ENCODE results near the gene CTRL.

CTRL gene

DNA sequence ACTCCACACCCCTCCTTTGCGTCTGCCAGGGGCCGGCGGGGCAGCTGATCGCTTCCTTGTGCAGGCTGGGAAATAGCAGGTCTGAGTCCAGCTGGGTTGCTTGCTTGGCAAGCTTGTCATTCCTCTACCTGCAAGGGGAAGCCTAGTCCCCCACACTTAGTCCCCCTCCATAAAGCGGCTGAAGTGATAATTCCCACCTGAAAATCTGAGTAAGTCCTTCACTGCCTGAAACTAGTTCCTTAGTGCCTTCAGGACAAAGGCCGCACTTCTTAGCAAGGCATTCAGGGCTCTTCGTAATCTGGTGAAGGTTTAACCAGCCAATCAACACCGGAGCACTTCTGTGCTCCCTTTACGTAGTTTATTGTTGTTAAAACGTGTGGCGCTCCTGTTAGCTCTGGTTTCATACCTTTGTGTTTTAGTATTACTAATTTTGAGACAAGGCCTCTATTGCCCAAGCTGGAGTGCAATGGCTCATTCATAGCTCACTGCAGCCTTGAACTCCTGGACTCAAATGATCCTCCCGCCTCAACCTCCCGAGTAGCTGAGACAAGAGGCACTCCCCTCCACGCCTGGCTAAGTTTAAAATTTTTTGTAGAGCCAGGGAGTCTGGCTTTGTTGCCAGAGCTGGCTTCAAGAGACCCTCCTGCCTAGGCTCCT lies 37.8 kb downstream of the CTRL start:
- H3K4me3 ChIP-seq (ENCODE audit: low read depth, low read length), result peak overlapping the region; percentile 93

DNA sequence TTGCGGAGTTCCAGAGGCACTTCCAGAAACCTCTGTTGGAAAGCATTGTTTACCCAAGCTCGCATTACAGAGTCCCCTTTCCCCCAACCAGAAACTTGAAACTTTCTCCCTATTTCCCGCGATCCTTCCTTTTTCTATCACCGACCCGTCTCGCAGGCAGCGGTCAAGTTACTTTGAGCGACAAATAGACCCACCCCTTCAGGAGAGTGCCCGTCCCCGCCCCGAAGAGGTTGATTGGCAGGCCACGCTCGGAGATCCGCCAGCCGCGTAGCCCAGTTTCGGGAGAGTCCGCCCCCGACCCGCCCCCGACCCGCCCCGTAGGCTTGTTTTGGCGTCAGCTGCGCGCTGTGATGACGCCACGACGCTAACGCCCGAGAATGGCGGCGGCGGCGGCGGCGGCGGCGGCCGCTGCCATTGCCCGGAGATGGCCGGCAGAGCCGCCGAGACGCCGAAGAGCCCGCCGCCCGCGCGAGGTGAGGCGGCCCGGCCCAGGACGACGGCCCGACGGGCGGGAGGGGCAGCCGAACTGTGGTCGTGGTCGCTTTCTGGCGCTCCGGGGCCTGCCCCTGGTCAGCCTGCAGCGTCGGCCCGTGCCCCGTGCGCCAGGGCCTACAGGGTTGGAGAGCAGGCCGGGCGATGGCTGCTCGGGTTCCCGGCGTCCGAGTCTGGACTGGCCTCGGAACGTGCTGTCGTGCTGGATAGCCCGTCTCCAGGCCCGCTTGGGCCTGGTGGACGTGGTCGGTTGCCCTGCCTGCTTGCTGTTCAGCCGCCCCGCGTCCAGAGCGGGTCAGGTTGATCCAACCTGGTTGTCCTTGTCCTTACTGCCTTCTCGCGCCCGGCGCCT lies 38.5 kb downstream of the CTRL start, which contains the start of gene PSKH1:
Gene PSKH1 (plus strand): TSS at position 356 of the 844 bp plus-strand sequence. CDS start 15,496 bp downstream, outside the sequence.
- H3K4me3 ChIP-seq (ENCODE audit: low read depth, low read length), result peak within 1 kb of the TSS; percentile 93

DNA sequence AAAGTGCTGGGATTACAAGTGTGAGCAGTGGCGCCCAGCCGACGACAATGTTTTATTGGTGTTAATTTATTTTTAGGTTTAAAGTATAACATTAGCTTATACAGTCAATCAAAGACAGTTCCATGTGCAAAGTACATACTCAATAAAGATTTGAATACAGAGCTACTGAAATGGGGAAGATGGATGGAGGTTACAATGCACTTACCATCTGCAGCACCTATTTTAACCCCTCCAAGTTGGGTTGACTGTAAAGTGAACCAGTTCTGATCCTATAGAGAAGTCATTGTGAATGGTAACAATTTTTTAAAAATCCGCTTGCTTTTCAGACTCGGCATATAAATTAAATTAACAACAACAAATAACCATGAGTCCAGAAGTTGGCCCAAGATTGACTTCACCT lies 39.3 kb downstream of the CTRL start:
- H3K4me3 ChIP-seq (ENCODE audit: low read depth, low read length), result peak overlapping the region; percentile 24

DNA sequence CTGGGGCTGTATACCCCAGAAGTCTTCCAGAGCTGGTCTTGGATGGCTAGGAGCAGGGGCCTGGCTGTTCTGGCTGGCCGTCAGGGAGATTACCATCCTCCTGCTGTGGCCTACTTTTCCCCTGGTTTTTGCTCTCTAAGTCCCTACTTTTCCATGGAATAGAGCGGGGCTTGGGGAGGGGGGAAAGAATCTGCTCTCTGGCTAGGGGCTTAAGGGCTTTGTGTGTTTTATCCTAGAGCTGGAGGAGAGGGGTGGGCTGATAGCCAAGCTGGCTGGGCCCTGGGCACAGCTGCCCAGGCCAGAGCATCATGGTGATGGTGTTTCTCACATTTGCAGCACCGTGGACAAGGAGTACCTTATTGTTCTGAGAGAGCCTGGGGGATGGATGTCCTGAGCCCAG lies 43.3 kb downstream of the CTRL start:
- no peak overlapping the region for H3K4me3 ChIP-seq (ENCODE audit: low read depth, low read length)

DNA sequence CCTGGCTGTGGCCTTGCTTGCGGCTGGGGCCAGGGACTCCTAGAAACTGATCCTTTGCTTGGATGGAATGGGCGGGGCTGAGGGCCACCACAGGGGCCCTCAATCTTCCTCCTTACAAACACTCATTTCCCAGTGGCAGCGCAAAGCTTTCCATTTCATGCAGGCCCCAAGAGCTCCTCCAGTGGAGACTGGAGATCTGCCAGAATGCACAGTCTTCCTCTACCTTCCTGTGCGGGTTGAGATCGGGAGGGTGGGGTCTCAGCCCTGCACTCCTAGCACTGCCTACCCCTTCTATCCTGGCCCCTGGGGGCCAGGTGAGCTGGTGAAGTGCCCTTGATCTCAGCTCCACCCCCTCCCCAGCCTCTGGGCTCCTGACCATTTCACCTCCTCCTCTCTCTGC lies 45.3 kb downstream of the CTRL start:
- no peak overlapping the region for H3K4me3 ChIP-seq (ENCODE audit: low read depth, low read length)

DNA sequence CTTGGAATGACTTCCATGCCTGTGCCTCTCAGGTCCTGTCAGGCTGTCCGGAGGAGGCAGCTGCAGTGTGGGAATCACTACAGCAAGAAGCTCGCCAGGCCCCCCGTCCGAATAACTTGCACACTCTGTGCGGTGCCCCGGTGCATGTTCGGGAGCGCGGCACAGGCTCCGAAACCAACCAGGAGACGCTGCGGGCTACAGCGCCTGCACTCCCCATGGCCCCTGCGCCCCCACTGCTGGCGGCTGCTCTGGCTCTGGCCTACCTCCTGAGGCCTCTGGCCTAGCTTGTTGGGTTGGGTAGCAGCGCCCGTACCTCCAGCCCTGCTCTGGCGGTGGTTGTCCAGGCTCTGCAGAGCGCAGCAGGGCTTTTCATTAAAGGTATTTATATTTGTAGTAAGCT lies 45.7 kb downstream of the CTRL start:
- no peak overlapping the region for H3K4me3 ChIP-seq (ENCODE audit: low read depth, low read length)

DNA sequence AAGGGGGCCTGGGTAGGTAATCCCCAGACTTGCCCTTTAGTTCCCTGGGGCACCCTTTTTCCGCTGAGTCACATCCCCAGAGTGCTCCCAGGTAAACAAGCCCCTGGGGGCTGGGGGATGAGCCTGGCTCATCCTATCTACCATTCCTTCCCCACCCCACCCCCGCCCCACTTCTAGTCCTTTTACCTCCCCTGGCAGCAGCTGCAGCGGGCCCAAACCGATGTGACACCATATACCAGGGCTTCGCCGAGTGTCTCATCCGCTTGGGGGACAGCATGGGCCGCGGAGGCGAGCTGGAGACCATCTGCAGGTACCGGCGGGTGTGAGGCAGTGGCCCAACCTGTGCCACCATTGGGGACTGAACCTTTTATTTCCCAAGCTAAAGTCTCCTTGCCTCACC lies 46.1 kb downstream of the CTRL start:
- no peak overlapping the region for H3K4me3 ChIP-seq (ENCODE audit: low read depth, low read length)

DNA sequence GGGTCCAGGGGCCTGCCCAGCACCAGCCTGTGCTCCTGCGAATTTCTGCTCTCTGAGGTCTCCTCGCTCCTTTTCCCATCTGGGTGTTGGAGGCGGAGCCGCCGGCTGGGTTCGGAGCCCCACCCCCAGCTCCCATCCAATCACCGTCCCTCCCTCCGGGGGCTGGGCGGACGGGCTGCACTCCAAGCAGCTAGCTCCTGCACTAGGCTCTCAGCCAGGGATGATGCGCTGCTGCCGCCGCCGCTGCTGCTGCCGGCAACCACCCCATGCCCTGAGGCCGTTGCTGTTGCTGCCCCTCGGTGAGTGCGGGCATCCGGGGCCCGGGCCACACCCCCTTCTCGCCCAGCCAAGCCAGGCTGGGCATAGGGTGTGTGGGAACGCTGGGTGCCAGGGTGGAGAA lies 47.0 kb downstream of the CTRL start, which contains the start of gene NRN1L:
Gene NRN1L (plus strand): TSS at position 202 of the 400 bp plus-strand sequence. CDS start 19 bp downstream, at position 221.
- H3K4me3 ChIP-seq (ENCODE audit: low read depth, low read length), result peak within 1 kb of the TSS; percentile 17

DNA sequence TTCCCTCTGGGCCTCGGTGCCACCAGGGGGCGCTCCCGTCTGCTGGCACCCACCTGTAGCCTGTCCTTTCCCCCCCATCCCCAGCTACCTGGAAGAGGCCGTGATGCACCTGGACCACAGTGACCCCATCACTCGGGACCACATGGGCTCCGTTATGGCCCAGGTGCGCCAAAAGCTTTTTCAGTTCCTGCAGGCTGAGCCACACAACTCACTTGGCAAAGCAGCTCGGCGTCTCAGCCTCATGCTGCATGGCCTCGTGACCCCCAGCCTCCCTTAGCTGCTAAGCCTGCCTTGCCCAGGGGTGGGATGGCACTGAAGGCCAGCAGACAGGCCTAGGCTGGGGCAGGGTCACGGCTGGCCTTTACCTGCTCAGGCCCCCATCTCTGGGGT lies 47.8 kb downstream of the CTRL start:
- H3K4me3 ChIP-seq (ENCODE audit: low read depth, low read length), result no peak overlapping the region

DNA sequence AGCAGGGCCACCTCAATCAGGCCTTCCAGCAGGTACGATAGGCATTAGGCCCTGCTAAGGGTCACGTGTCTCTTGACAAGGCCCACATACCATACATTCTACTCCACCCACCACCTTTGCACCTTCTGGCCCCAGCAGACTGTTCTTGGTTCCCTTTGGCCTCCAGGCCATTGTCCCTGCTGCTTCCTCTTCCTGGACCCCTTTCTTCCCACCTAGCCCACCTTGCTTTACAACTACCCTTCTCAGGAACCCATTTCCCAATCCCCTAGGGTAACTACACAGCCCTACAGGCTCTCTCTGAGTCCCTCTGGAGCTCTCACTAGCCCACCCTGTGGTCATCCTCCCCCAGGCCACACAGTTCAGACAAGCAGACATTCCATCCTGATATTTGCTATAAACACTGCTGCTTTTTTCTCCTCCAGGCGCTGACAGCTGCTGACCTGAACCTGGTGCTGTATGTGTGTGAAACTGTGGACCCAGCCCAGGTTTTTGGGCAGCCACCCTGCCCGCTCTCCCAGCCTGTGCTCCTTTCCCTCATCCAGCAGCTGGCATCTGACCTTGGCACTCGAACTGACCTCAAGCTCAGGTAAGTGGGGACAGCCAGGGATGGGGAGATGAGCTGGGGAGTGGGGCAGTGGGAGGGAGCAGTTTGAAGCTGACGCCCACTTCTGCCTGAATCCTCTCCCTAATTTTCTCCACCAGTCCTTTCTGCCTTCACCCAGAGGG lies 48.4 kb downstream of the CTRL start:
- no peak overlapping the region for H3K4me3 ChIP-seq (ENCODE audit: low read depth, low read length)

DNA sequence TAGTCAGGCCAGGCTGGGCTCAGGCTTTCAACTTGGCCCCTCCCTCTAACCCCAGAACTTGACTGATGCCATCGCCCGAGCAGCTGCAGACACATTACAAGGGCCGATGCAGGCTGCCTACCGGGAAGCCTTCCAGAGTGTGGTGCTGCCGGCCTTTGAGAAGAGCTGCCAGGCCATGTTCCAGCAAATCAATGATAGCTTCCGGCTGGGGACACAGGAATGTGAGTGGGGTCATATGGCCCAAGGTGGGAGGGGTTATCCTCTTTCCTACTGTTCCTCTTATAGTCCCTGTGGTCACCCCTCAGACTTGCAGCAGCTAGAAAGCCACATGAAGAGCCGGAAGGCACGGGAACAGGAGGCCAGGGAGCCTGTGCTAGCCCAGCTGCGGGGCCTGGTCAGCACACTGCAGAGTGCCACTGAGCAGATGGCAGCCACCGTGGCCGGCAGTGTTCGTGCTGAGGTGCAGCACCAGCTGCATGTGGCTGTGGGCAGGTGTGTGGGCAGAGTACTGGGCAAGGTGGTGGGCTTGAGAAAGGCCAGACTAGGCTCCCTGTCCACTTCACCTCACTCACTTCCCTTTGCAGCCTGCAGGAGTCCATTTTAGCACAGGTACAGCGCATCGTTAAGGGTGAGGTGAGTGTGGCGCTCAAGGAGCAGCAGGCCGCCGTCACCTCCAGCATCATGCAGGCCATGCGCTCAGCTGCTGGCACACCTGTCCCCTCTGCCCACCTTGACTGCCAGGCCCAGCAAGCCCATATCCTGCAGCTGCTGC lies 49.1 kb downstream of the CTRL start:
- H3K4me3 ChIP-seq (ENCODE audit: low read depth, low read length), result no peak overlapping the region

DNA sequence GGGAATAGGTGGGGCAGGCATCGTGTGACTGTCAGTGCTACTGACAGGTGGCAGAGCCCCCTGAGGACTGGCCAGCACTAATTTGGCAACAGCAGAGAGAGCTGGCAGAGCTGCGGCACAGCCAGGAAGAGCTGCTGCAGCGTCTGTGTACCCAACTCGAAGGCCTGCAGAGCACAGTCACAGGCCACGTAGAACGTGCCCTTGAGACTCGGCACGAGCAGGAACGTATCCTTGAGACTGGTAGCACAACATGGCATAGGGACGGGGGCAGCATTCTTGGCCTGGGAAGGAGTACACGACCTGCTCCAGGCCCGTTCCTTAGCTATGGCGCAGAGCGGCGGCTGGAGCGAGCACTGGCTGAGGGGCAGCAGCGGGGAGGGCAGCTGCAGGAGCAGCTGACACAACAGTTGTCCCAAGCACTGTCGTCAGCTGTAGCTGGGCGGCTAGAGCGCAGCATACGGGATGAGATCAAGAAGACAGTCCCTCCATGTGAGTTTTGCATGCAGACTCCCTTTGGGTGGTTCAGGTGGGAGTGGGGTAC lies 50.0 kb downstream of the CTRL start:
- H3K4me3 ChIP-seq (ENCODE audit: low read depth, low read length), result no peak overlapping the region

DNA sequence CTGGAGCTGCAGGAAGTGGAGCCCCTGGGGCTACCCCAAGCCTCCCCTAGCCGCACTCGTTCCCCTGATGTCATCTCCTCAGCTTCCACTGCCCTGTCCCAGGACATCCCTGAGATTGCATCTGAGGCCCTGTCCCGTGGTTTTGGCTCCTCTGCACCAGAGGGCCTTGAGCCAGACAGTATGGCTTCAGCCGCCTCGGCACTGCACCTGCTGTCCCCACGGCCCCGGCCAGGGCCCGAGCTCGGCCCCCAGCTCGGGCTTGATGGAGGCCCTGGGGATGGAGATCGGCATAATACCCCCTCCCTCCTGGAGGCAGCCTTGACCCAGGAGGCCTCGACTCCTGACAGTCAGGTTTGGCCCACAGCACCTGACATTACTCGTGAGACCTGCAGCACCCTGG lies 51.1 kb downstream of the CTRL start:
- no peak overlapping the region for H3K4me3 ChIP-seq (ENCODE audit: low read depth, low read length)

DNA sequence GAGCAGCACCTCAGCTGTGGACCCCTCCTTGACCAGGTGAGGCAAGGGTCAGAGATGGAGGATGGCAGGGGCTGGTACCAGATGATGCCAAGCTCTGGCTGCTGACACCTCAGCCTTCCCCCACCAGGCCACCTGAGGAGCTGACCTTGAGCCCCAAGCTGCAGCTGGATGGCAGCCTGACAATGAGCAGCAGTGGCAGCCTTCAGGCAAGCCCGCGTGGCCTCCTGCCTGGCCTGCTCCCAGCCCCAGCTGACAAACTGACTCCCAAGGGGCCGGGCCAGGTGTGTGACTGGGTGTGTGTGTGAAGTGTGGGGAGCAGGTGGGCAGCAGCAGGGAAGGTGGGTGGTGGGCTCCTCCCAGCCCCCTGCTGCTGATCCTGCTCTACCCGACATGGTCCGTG lies 51.7 kb downstream of the CTRL start:
- H3K4me3 ChIP-seq (ENCODE audit: low read depth, low read length), result no peak overlapping the region

All from iPS-11a (cell line).